Ovary (tissue), 9 donors: ENCODE results near the gene CDC14B. TPM values are rescaled to one million over a fixed set of nuclear protein-coding genes. Genes with fewer than 3 reads are reported as not detected.

Source experiments
- DNase-seq, 5 donors: peaks; one replicate each; pipeline ENCODE4 v3.0.0-alpha.2; 2019 to 2020
- H3K27ac ChIP-seq, 2 donors: fragments of 200-600 bp; one replicate each; pipeline versions ENCODE4 v1.5.1 to v1.8.0; 2019 to 2022
- H3K27me3 ChIP-seq: fragments of 200-600 bp; one replicate; pipeline ENCODE4 v1.8.0; 2022
- H3K36me3 ChIP-seq: fragments of 200-600 bp; sonication (generic); one replicate; pipeline ENCODE4 v1.5.1; 2019
- H3K4me1 ChIP-seq: one replicate; pipeline ENCODE4 v1.8.1; 2013; ENCODE audit warnings: mild to moderate bottlenecking, moderate library complexity; ENCODE audit not compliant: insufficient read depth
- H3K4me3 ChIP-seq: fragments of 200-600 bp; sonication (generic); one replicate; pipeline ENCODE4 v1.5.1; 2017
- H3K9me3 ChIP-seq, 2 donors: fragments of 200-600 bp in 1 of 2; sonication (generic) in 1 of 2; one replicate each; pipeline versions ENCODE4 v1.5.1 to v1.8.1; 2013 to 2019; ENCODE audit warnings: mild to moderate bottlenecking in 1 of 2, moderate library complexity in 1 of 2
- EP300 ChIP-seq: sonication (generic); formaldehyde crosslinking; IDR thresholded peaks from one replicate; pipeline ENCODE4 v1.6.1; 2017; ENCODE audit warnings: antibody characterized with exemption
- POLR2A ChIP-seq: fragments of 450-650 bp; IDR thresholded peaks from one replicate; pipeline ENCODE4 v1.6.1; 2017; ENCODE audit warnings: antibody characterized with exemption, mild to moderate bottlenecking, moderate library complexity
- WGBS, 3 donors: extraction: QIAGEN DNeasy Blood & Tissue Kit in 1 of 3; methylation state at CpG; one replicate each; pipeline versions ENCODE4 v1.1.5 to v1.1.7; 2013 to 2017; 5-methylcytosine and 5-hydroxymethylcytosine counted together
- intact Hi-C, 4 donors: fragments of 100-400 bp; cut with DNase I; formaldehyde crosslinking; loops; one replicate each; pipeline versions ENCODE4 v1.11.0 to v1.15.1; 2022 to 2023
- polyA plus RNA-seq, 2 donors: library from polyadenylated mRNA; stranded (reverse); fragments of 200-250 nt in 1 of 2; fragments of 350-450 nt in 1 of 2; fragmentation: Illumina TruSeq in 1 of 2; extraction: RNeasy Lipid Tissue Mini Kit (QIAGEN cat#74804) in 1 of 2; gene quantifications; one replicate each; pipeline ENCODE4 v1.2.3, GENCODE V29; 2013 to 2014
- total RNA-seq, 7 donors: library from RNA; depleted of rRNA in 2 of 7; stranded (reverse); fragments of >200 nt in 2 of 7; fragmentation: NEBNext Ultra II Directional in 3 of 7; extraction: Animal tissue kit (Norgen Biotek cat#: 25700) in 3 of 7; gene quantifications; one replicate each; pipeline versions ENCODE4 v1.1.0 to v1.2.4, GENCODE V29; 2016 to 2023
- TF ChIP-seq, protein P1 (sequence below), 3 donors: fragments of 450-650 bp in 2 of 3; fragments of 200-600 bp in 1 of 3; IDR thresholded peaks; one replicate each; pipeline versions ENCODE4 v1.5.1 to v1.8.0; 2016 to 2022; ENCODE audit warnings: antibody characterized with exemption in 3 of 3, mild to moderate bottlenecking in 1 of 3
- donor health status: DM: no; HTN: no; CAD: no; lungs with moderate emphysema.
- donor health status: DM: no; HTN: no; CAD: no.
- donor health status: Bipolar disorder and iron deficiency.
- donor health status: DM: yes; HTN: yes; CAD: no.
- donor health status: DM: no; HTN: no; CAD: no.
- donor health status: DM: yes; HTN: yes; CAD: no.

Gene CDC14B
- total and polyA plus RNA-seq, 9 donors: 5.9 to 15.3 (median 11.4) TPM

DNA sequence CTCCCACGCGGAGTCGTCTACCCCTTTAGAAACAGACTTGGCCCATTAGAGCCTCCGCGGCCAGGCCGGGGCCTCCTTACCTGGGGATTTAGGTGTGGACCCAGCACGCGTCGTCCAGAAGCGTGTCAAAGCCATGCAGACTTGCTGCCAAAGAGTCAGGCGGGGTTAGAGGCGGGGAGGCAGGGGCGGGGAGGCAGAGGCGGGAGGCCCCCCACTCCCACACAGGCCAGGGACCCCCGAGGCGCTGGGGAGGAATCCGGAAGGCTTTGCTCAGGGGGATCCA lies 122.6 kb downstream of the CDC14B start:
- Histone ChIP-seq H3K27ac (no peak overlapping the region), H3K27me3 (no peaks in the 10 kb centered on the region), H3K4me3 (no peak overlapping the region), H3K4me1 (no peaks in the 10 kb centered on the region), H3K9me3 (no peaks in the 10 kb centered on the region), H3K36me3 (no peaks in the 10 kb centered on the region)
- TF ChIP-seq POLR2A: no peak
- no peak for TF ChIP-seq EP300
- TF ChIP-seq, protein P1, sequence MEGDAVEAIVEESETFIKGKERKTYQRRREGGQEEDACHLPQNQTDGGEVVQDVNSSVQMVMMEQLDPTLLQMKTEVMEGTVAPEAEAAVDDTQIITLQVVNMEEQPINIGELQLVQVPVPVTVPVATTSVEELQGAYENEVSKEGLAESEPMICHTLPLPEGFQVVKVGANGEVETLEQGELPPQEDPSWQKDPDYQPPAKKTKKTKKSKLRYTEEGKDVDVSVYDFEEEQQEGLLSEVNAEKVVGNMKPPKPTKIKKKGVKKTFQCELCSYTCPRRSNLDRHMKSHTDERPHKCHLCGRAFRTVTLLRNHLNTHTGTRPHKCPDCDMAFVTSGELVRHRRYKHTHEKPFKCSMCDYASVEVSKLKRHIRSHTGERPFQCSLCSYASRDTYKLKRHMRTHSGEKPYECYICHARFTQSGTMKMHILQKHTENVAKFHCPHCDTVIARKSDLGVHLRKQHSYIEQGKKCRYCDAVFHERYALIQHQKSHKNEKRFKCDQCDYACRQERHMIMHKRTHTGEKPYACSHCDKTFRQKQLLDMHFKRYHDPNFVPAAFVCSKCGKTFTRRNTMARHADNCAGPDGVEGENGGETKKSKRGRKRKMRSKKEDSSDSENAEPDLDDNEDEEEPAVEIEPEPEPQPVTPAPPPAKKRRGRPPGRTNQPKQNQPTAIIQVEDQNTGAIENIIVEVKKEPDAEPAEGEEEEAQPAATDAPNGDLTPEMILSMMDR (IDR thresholded peaks at IDR 0.05): no peak
- no peak for DNase-seq
- intact Hi-C loops: no loop called here
- WGBS, 3 donors: 86 to 89% (median 88%) methylated on average over 17 of the region's 17 CpGs

DNA sequence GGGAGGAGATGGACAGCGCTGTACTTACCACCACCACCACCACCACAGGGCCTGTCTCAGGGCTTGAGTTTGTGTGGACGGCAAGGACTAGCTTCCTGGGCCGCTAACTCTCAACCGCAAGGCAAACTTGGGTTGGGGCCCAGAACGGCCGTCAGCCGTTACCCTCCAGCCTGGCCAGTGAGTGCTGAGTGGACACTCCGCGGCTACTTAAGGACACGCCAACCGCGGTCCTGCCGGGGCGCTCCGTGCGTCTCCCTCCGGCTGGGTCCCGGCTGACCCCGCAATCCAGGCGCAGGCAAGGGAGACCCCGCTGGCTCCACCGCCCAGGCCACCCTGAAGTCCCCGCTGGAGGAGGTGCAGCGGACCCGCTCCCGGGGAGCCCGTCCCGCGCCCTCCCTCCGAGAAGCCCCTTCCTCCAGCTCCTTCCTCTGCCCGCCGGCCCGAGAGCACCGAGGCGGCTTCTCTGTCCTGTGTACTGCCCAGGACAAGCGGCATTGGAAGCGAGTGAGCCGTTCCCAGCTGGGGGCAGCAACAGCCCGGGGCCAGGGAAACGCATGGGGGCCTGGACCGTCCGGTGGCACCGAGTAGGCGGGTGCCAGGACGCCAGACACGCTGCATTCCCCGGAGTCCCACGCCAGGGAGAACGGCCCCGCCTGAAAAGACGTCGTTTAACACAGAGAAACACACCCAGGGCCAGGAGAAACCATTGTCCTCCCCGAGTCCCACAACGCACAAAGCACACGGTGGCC lies 123.1 kb downstream of the CDC14B start:
- Histone ChIP-seq H3K4me3 (no peak overlapping the region), H3K4me1 (no peaks in the 10 kb centered on the region), H3K27me3 (no peaks in the 10 kb centered on the region), H3K27ac (no peak overlapping the region), H3K9me3 (no peaks in the 10 kb centered on the region), H3K36me3 (no peaks in the 10 kb centered on the region)
- 95 to 96% (median 95%) methylated on average over 54 to 55 of the region's 55 CpGs for WGBS, 3 donors
- no peak for TF ChIP-seq POLR2A
- TF ChIP-seq, protein P1 (IDR thresholded peaks at IDR 0.05): no peak
- TF ChIP-seq EP300: no peak
- intact Hi-C loops: no loop called here
- peak in 1 of 5 donors; percentile 26 for DNase-seq

DNA sequence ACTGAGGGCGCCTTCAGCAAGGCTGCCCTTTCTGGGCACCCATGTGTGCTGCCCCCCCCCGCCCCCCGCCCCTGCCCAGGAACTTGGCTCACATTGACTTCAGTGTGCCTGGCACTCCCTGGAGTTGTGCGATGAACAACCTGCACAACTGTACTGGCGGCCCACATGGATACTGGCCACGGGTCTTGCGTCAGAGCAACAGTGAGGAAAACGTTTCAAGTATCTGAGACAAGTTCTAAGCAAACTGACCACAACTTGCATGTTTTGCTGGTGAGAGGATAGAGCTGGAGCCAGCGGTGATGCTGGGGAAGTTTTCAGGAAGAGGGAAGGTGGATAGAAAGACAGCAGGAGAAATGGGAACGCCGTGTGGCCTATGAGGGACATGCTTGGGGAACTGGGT lies 124.3 kb downstream of the CDC14B start:
- H3K27ac ChIP-seq: no peak overlapping the region
- intact Hi-C loops: no loop called here
- TF ChIP-seq POLR2A: no peak
- peak in 1 of 5 donors; percentile 8 for DNase-seq
- no peaks in the 10 kb centered on the region for H3K27me3 ChIP-seq
- 84 to 88% (median 86%) methylated on average over 10 to 11 of the region's 11 CpGs for WGBS, 3 donors
- no peaks in the 10 kb centered on the region for H3K4me1 ChIP-seq
- H3K4me3 ChIP-seq: no peak overlapping the region
- H3K9me3 ChIP-seq: no peaks in the 10 kb centered on the region
- H3K36me3 ChIP-seq: no peaks in the 10 kb centered on the region

DNA sequence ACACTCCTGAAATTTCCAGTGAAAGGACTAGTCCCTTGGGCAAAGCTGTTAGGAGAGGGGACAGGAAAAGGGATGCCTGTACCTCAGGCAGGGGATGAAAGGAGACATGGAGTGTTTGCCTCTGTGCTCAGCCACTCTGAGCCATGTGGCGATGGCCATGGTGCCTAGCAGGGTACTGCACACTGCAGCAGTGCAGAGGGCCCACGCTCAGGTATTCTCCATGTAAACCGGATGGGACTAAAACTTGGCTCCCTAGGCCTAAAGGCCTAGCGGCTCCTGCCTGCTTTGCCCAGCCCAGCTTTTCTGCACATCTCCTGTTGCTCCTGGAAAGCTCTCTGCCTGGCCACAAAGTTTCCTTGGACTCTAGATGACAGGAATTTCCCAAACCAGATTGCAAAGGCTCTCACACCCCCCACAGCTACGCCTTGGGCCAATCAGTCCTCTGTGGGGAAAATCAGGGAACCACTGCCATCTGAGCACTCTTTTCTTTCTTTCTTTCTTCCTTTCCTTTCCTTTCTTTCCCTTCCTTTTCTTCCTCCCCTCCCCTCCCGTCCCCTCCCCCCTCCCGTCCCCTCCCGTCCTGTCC lies 125.3 kb downstream of the CDC14B start:
- no peak for TF ChIP-seq EP300
- no peak for TF ChIP-seq POLR2A
- TF ChIP-seq, protein P1 (IDR thresholded peaks at IDR 0.05): no peak
- no peaks in the 10 kb centered on the region for H3K4me1 ChIP-seq
- no peaks in the 10 kb centered on the region for H3K27me3 ChIP-seq
- no peaks in the 10 kb centered on the region for H3K9me3 ChIP-seq
- peak in 1 of 5 donors; percentile 12 for DNase-seq
- 81 to 89% (median 84%) methylated on average over 8 of the region's 8 CpGs for WGBS, 3 donors
- no peaks in the 10 kb centered on the region for H3K36me3 ChIP-seq
- H3K4me3 ChIP-seq: no peak overlapping the region
- no peak overlapping the region for H3K27ac ChIP-seq
- intact Hi-C loops: no loop called here

DNA sequence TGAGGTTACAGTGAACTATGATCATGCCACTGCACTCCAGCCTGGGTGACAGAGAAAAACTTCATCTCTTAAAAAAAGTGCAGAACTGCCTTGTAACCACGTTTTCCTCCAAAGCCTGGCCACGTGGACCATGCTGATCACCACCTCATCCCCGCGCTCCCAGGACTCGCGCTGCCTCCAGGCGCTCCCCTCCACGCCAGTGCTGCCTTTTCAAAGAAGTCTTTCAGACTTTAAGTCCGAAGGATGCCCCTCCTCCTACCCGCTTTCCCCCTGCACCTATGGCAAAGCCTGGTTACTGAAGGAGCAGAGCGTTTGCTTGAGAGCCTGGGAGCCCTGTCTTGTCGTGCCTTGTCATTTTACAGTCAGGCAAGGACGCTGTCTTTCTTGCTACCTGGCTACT lies 125.9 kb downstream of the CDC14B start:
- Histone ChIP-seq H3K4me1 (no peaks in the 10 kb centered on the region), H3K4me3 (no peak overlapping the region), H3K9me3 (no peaks in the 10 kb centered on the region), H3K36me3 (no peaks in the 10 kb centered on the region), H3K27ac (no peak overlapping the region), H3K27me3 (no peaks in the 10 kb centered on the region)
- intact Hi-C loops: no loop called here
- WGBS, 3 donors: 81 to 83% (median 82%) methylated on average over 13 of the region's 13 CpGs
- TF ChIP-seq POLR2A (no peak), EP300 (no peak)
- TF ChIP-seq, protein P1 (IDR thresholded peaks at IDR 0.05): no peak
- peak in 1 of 5 donors; percentile 23 for DNase-seq
